CD4-positive, alpha-beta T cell (primary cell): ENCODE results near the gene ARAF. TPM values are rescaled to one million over a fixed set of nuclear protein-coding genes. Genes with fewer than 3 reads are reported as not detected.

Experiments
- ATAC-seq: fragments of 200-7000 bp; cut with Tn5 transposase; one replicate; pipeline ENCODE4 v1.10.0; 2022; ENCODE audit warnings: mild to moderate bottlenecking; ENCODE audit not compliant: poor library complexity
- CTCF ChIA-PET: fragments of 350-600 bp; sonication (Branson Sonifier 250); formaldehyde crosslinking; loops from one replicate; lab custom pipeline; 2021; ENCODE audit warnings: antibody characterized with exemption, inconsistent platforms; lab: Charles Lee
- POLR2A ChIA-PET: fragments of 350-600 bp; sonication (Branson Sonifier 250); formaldehyde crosslinking; loops from one replicate; lab custom pipeline; 2021; ENCODE audit warnings: antibody characterized with exemption, inconsistent platforms; lab: Charles Lee
- DNase-seq, 14 experiments: peaks; one replicate each; pipeline ENCODE4 v3.0.0-alpha.2; 2013 to 2020; ENCODE audit warnings: mixed read lengths in 2 of 14
- H3K27ac ChIP-seq, 2 donors: one replicate each; pipeline versions ENCODE4 v1.5.1 to v1.7.0; 2013; ENCODE audit warnings: low read length in 2 of 2, low read depth in 1 of 2, mild to moderate bottlenecking in 1 of 2
- H3K27me3 ChIP-seq, 2 experiments: 1 replicate in 1 of 2; 2 replicates in 1 of 2; pipeline versions ENCODE4 v1.6.1 to v1.7.0; 2013; ENCODE audit warnings: low read length in 2 of 2, control low read depth in 1 of 2, mild to moderate bottlenecking in 1 of 2, moderate library complexity in 1 of 2; ENCODE audit not compliant: insufficient read depth in 2 of 2, control insufficient read depth in 1 of 2
- H3K36me3 ChIP-seq: one replicate; pipeline ENCODE4 v1.6.1; 2013; ENCODE audit warnings: low read length, control low read depth; ENCODE audit not compliant: insufficient read depth
- H3K4me1 ChIP-seq: one replicate; pipeline ENCODE4 v1.6.1; 2013; ENCODE audit warnings: low read length, control low read depth; ENCODE audit not compliant: insufficient read depth
- H3K4me3 ChIP-seq: one replicate; pipeline ENCODE4 v1.5.1; 2013; ENCODE audit warnings: mild to moderate bottlenecking, low read length, moderate library complexity
- H3K9me3 ChIP-seq, 2 experiments: 1 replicate in 1 of 2; 2 replicates in 1 of 2; pipeline versions ENCODE4 v1.6.1 to v1.7.0; 2013; ENCODE audit warnings: low read length in 2 of 2, mild to moderate bottlenecking in 2 of 2, control low read depth in 1 of 2, moderate library complexity in 1 of 2; ENCODE audit not compliant: control insufficient read depth in 1 of 2, insufficient read depth in 1 of 2
- H3K27ac Mint-ChIP-seq: one replicate; pipeline ENCODE4 v1.8.0; 2020; ENCODE audit warnings: mixed read lengths
- H3K27me3 Mint-ChIP-seq: one replicate; pipeline ENCODE4 v1.8.0; 2021; ENCODE audit warnings: mixed read lengths
- H3K36me3 Mint-ChIP-seq: one replicate; pipeline ENCODE4 v1.8.0; 2021; ENCODE audit warnings: low read depth, mixed read lengths
- H3K4me1 Mint-ChIP-seq: one replicate; pipeline ENCODE4 v1.8.0; 2021; ENCODE audit warnings: low read depth, mixed read lengths
- H3K4me3 Mint-ChIP-seq: one replicate; pipeline ENCODE4 v1.8.0; 2020; ENCODE audit warnings: mild to moderate bottlenecking, mixed read lengths
- H3K9me3 Mint-ChIP-seq: one replicate; pipeline ENCODE4 v1.8.0; 2020; ENCODE audit warnings: mixed read lengths
- CTCF ChIP-seq: fragments of 200-600 bp; IDR thresholded peaks from one replicate; pipeline ENCODE4 v1.8.0; 2022; ENCODE audit warnings: antibody characterized with exemption, mild to moderate bottlenecking
- intact Hi-C, 2 experiments: fragments of 100-400 bp; cut with DNase I in 1 of 2; cut with micrococcal nuclease in 1 of 2; formaldehyde crosslinking; loops; one replicate each; pipeline versions ENCODE4 v1.15.1 to v1.9.0; 2023 to 2025; cut with DNase I, micrococcal nuclease
- total RNA-seq, 174 experiments: library from RNA in 2 of 174; stranded (reverse) in 2 of 174; gene quantifications; one replicate each; pipeline ENCODE4 v1.2.3 and lab custom pipeline; 2021 to 2026

The ARAF gene
- total RNA-seq, 2 experiments from 2014 or later, result 119 to 121 TPM

DNA sequence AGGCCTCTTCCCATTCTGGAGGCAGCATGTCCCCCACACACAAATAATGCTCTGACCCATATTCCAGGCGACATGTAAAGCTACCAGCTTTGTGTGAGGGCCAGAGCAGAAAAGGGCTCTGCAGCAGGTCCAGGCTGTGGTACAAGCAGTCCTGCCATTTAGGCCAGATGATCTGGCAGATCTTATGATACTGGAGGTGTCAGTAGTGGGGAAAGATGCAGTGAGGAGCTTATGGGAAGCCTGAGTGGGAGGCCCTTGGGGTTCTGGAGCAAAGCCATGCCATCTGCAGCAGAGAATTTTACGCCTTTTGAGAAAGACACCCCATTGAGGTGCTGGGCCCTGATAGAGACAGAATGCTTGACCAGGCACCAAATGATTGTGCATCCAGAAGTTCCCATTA lies 50.9 kb downstream of the ARAF start:
- CTCF ChIA-PET, result no interaction called here
- H3K4me3 Mint-ChIP-seq, result no peak overlapping the region
- H3K4me1 Mint-ChIP-seq, result no peaks in the 10 kb centered on the region
- TF ChIP-seq CTCF, result no peak
- no peaks in the 10 kb centered on the region for H3K36me3 Mint-ChIP-seq
- H3K27me3 Mint-ChIP-seq, result no peaks in the 10 kb centered on the region
- no peak for ATAC-seq
- no peak for DNase-seq
- H3K4me1 ChIP-seq, result peaks cover 3% of the 10 kb centered on the region
- intact Hi-C loops, result no loop called here
- no peaks in the 10 kb centered on the region for H3K36me3 ChIP-seq
- H3K9me3 ChIP-seq, result no peaks in the 10 kb centered on the region
- no peaks in the 10 kb centered on the region for H3K9me3 Mint-ChIP-seq
- no peak overlapping the region for H3K4me3 ChIP-seq
- H3K27ac Mint-ChIP-seq, result no peak overlapping the region
- H3K27me3 ChIP-seq, result no peaks in the 10 kb centered on the region
- no peak overlapping the region for H3K27ac ChIP-seq
- POLR2A ChIA-PET, result no interaction called here

DNA sequence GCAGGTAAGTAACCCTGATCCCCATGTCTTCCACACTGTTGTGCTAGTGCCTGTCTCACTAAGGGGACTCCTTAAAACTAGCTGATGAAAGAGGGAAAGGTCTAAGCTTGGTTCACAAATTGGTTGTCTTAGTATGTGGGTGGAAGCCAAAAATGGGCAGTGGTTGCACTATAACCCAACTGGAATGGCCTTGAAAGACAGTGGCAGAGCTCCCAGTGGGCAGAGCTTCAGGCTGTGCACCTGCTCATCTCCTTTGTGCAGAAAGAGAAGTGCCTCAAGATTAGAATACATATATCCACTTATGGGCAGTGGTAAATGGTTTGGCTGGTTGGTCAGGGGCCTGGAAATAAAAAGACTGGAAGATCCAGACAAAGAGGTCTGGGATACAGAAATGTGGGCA lies 51.4 kb downstream of the ARAF start:
- Histone ChIP-seq H3K27me3 (no peaks in the 10 kb centered on the region), H3K36me3 (no peaks in the 10 kb centered on the region), H3K27ac (no peak overlapping the region), H3K9me3 (no peaks in the 10 kb centered on the region), H3K4me3 (no peak overlapping the region), H3K4me1 (peaks cover 3% of the 10 kb centered on the region)
- Mint-ChIP-seq H3K9me3 (no peaks in the 10 kb centered on the region), H3K27ac (no peak overlapping the region), H3K36me3 (no peaks in the 10 kb centered on the region), H3K27me3 (no peaks in the 10 kb centered on the region), H3K4me1 (no peaks in the 10 kb centered on the region), H3K4me3 (no peak overlapping the region)
- TF ChIP-seq CTCF, result no peak
- intact Hi-C loops, result no loop called here
- ChIA-PET POLR2A (no interaction called here), CTCF (no interaction called here)
- ATAC-seq (no peak), DNase-seq (no peak)

DNA sequence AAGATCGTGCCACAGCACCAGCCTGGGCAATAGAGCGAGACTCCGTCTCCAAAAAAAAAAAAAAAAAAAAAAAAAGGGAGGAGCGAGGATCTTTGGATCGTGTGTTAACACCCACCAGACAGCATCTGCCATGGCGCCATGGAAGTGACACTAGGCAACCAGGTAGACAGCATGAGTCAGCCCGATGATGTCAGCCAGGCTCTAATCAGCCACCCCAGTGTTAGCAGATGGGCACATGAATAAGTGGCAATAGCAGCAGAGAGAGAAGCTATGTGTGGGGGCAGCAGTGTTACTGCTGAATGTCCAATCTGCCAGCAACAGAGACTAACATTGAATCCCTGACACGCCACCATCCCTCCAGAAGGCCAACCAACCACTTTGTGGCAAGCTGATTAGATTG lies 52.1 kb downstream of the ARAF start:
- no peak overlapping the region for H3K4me3 Mint-ChIP-seq
- no peaks in the 10 kb centered on the region for H3K9me3 Mint-ChIP-seq
- CTCF ChIA-PET, result interaction anchor here (1.7 kb wide), 1 partner anchor 31 kb away, joined by 3 read pairs; no protein-coding TSS in a partner anchor
- H3K27me3 Mint-ChIP-seq, result no peaks in the 10 kb centered on the region
- peaks cover 3% of the 10 kb centered on the region for H3K4me1 Mint-ChIP-seq
- Histone ChIP-seq H3K4me1 (peaks cover 3% of the 10 kb centered on the region), H3K36me3 (no peaks in the 10 kb centered on the region), H3K4me3 (no peak overlapping the region), H3K9me3 (no peaks in the 10 kb centered on the region), H3K27me3 (no peaks in the 10 kb centered on the region), H3K27ac (no peak overlapping the region)
- POLR2A ChIA-PET, result no interaction called here
- H3K36me3 Mint-ChIP-seq, result no peaks in the 10 kb centered on the region
- DNase-seq (no peak), ATAC-seq (no peak)
- H3K27ac Mint-ChIP-seq, result no peak overlapping the region
- no peak for TF ChIP-seq CTCF
- intact Hi-C loops, result no loop called here
